NCI-H446 treated with DMSO at 0.1 percent for 48 hours (cell line): Measurements from ENCODE around the gene GRIN2A.

Experiments
- DNase-seq: peaks from one replicate; lab custom pipeline; 2025; lab: John Stamatoyannopoulos, UW

Gene GRIN2A

GRCh38 chr16:10181196-10182162, 749 bp downstream of the GRIN2A start:
- DNase-seq: no peak

DNA sequence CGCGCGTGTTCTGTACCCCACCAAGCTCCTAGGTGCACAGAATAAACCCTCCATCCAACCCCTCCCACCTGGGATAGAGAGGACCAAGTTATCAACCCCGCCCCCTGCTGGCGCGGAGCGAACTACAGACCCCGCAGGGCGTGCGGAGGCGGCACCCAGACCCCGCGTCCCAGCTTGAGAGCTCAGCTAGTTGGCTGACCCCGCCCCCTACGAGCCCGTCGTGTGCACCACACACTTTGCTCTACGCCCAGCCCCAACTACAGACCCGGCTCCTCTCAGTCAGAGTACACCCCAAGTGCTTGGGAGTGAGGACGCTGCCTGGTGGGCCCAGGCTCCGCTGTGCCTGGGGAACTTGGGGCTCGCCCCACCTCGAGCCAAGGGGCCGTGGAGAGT, 1.5 kb downstream of the GRIN2A start:
- DNase-seq: no peak

- no peak for DNase-seq
Observed at GRCh38 chr16:10180042-10180770, 2.0 kb downstream of the GRIN2A start.

DNA sequence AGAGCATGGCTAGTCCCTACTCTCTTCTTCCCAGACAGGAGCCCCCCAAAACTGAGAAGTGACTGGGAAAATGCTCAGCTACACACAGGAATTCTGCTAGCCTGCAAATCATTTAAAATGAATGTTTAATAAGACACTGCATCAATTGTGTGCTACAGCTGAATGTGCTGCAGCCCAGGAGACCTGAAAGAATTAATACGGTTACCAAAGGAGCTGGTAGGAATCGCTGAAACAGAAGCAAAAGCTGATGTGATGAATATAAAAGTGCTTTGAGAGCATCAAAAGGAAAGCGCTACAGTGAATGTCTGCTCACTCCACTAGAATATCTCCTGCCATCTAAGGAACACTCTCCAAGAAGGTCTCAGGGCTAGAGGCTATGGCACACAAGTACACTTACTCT, 3.7 kb downstream of the GRIN2A start:
- no peak for DNase-seq

- no peak for DNase-seq
Observed at GRCh38 chr16:10178080-10178479, 4.1 kb downstream of the GRIN2A start.

DNA sequence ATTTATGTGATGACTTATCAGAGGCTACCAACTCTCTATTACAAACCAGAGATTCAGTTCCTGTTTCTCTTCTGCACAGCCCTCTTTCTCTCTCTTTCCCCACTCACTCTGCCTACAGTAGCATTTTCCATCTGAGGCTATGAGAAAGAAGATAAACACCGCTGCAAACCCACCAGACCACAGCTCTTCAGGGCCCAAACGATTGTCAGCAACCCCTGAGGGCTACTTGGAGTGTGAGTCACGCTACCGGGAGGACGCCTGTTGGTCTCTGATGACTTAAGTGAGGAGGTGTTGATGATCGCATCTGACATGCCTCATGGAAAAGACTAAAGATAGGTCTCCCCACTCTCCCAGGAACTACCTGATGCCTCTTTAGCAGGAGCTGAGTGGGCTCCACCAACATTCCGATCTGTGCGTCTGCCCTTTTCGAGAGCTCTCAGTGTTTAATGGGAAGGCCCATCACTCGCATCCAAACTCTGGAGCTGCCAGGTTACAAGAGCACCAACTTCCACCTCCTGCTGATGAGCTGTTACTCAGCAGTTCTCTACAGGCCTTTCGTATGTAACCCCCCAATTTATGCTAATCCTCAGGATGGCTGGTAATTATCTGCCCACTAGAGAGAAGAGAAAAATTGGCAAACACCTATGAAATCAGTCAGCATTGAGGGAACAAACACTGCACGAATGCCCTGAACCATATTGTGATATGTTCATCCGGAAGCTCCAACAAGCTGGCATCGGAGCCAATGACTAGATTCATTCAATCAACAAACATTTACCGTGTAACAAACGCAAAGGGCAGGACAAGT, 9.2 kb downstream of the GRIN2A start:
- DNase-seq: no peak

GRCh38 chr16:10171221-10171620, 11.0 kb downstream of the GRIN2A start:
- no peak for DNase-seq

DNA sequence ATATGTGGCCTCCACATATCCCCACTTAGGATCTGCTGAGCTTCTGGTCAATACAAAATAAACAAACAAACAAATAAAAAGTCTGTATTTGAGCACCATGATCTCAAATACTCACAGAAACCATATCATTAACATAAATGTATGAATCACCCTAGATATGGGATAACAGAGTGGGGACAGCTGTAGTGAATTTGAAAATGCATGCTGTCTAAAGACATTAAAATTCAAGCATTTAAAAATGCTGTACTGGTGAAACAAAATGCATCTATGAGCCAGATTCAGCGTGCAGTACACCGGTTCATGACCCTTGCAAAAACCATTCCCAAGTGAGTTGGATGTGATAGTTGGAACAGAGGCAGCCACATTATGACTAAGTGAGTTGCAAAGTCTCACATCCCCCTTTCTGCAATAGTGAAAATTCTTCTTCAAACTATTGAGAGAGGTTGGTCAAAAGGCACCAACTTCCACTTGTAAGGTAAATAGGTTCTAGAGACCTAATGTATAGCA, 12.3 kb downstream of the GRIN2A start:
- no peak for DNase-seq

DNA sequence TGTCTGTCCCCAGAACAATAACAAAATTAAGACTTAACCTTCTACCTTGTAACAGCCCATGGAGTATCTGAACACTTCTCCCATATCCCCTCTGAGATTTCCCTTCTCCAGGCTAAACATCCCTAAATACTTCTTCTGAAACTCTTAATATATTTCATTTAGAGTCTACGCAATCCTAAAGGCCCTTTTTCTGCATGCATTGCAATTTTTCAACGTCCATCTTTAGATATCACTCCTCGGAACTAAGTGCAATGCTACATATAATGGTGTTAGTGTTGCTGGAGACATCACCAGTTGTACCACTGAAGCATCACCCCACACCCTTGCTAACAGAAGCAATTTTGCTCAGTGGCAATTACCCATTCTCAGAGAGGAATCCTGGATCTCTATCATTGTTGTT, 13.2 kb downstream of the GRIN2A start:
- DNase-seq: no peak

- DNase-seq: no peak
Observed at GRCh38 chr16:10168258-10168657, 14.0 kb downstream of the GRIN2A start.

DNA sequence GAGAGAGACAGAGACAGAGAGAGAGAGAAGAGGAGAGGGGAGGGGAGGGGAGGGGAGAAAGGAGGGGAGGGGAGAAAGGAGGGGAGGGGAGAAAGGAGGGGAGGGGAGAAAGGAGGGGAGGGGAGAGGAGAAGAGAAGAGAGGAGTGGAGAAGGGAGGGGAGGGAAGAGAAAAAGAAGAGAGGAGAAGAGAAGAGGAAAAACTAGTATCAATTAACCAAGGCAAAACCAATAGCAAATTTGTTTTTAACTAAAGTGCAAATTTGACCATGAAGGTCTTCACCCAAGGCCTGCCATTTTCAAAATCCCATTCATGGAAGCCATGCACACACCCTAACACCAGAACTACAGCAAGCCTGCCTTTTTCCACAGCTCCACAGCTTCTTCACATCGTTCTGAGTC, 16.6 kb downstream of the GRIN2A start:
- DNase-seq: no peak

- no peak for DNase-seq
Observed at GRCh38 chr16:10162981-10163380, 19.2 kb downstream of the GRIN2A start.

GRCh38 chr16:10156099-10156498, 26.1 kb downstream of the GRIN2A start:
- DNase-seq: no peak

DNA sequence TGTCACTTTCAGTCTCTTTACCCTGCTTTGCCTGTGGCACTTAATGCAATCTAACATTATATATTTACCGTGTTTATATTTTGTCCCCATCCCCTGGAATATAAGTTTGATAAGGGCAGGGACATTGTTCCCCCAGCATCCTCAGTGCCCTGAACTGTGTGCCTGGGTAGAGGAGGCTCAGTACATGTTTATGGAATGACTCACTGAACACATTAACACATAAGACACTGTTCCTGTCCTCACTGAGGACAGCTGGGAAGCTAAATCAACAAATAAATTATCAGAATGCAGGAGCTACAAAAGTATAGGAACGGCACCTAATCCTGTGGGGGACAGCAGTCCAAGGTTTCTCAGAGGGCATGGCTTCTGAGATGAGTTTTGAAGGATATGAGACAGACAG, 27.8 kb downstream of the GRIN2A start:
- DNase-seq: no peak

DNA sequence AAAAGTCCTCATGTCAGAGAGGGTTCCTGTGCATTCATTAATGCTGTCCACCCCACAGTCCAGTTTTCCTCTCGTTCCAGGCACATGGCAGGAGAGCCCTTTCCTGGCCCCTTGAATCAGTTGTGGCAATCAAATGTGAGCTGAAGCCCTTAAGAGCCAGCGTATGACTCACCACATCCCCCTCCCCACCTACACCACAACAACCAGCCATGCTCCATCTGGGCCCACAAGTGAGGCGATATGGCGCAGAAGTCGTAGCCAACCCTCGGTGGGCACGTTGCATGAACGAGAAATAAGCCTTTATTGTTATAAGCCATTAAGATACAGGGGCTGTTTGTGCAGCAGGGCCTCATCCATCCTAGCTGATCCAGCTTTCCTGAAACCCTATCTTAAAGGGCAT, 28.2 kb downstream of the GRIN2A start:
- no peak for DNase-seq

GRCh38 chr16:10151718-10152117, 30.5 kb downstream of the GRIN2A start:
- DNase-seq: no peak

GRCh38 chr16:10150906-10151305, 31.3 kb downstream of the GRIN2A start:
- no peak for DNase-seq

DNA sequence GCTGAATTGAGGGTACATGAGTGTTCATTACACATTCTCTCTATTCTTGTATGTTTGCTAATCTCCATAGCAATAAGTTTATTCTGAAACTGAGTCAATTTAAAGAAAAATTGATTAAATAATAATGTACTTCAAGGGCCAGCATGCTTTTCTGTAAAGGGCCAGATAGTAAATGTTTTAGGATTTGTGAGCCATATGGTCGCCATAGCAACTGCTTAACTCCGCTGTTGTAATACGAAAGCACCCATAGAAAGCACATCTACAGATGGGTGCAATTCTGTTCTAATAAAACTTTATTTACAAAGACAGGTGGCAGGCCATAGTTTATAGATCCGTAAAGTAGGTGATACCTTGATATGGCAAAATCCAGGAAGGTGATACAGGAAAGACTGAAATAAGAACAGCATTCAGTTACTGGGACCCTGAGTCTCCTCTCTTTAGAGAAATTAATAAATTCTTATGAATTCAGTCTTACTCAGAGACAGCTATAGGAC, 36.6 kb downstream of the GRIN2A start:
- DNase-seq: no peak

DNA sequence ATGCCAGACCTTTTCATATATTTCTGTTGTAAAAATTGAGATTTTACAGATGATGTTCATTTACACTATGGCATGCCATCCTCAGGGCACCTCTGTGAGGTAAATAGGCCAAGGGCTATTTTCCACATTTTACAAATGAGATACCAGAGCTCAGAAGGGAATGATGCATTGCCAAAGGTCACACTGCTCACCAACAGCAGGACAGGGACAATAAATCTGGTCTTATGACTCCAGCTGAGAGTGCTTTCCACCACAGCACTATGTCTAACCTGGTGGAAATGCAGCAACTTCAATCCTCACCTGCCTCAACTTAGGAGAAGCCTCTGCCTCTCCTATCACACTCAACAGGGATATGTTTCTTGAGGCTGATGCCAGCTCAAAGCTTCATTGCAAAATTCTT, 40.6 kb downstream of the GRIN2A start:
- DNase-seq: no peak

DNA sequence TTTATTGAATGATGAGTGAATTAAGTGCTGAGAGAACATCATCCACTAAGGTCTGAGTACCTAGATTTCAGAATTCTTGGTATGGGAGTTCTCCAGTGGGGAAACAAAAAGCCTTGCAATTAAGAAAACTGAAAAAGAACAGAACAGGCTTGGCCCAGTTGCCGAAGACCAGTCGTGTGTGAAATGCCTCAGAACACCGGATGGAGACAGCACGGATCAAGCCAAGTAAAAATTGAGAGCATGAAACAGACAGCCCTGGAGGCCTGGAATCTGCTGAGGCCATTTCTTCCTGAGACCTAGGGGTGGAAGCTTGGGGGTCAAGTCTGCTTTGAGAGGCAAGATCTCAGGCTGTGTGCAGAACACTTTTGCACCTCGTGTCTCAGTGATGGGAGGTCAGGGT, 43.3 kb downstream of the GRIN2A start:
- DNase-seq: no peak

- DNase-seq: no peak
Observed at GRCh38 chr16:10137341-10137740, 44.9 kb downstream of the GRIN2A start.

DNA sequence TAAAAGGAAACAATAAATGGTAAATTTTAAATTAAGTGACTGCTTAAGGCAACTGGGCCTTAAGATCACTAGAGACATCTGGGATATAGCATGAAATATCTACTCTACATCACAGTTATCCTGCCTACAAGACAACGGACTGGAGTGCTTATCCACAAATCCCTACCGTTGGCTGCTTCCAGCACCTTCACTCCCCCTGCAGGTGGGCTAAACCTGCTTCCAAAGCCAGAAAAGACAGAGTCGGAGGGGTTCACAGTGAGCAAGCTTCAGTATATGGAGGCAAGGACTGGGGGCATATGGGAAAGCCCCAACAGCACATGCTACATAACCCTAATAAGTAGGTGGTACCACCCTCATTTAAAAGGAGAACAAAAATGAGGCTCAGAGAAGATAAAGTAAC, 45.3 kb downstream of the GRIN2A start:
- no peak for DNase-seq
